OCI-M1 (cell line): Measurements from ENCODE around the gene CUEDC1.
"Not testable (repeated sequence)": the region's sequence is repeated elsewhere in the genome, so short reads cannot be mapped to it uniquely, and the experiment has no call there.

ENCODE experiments used
- DNase-seq: peaks from one replicate; lab custom pipeline; 2025; lab: John Stamatoyannopoulos, UW

CUEDC1 gene

DNA sequence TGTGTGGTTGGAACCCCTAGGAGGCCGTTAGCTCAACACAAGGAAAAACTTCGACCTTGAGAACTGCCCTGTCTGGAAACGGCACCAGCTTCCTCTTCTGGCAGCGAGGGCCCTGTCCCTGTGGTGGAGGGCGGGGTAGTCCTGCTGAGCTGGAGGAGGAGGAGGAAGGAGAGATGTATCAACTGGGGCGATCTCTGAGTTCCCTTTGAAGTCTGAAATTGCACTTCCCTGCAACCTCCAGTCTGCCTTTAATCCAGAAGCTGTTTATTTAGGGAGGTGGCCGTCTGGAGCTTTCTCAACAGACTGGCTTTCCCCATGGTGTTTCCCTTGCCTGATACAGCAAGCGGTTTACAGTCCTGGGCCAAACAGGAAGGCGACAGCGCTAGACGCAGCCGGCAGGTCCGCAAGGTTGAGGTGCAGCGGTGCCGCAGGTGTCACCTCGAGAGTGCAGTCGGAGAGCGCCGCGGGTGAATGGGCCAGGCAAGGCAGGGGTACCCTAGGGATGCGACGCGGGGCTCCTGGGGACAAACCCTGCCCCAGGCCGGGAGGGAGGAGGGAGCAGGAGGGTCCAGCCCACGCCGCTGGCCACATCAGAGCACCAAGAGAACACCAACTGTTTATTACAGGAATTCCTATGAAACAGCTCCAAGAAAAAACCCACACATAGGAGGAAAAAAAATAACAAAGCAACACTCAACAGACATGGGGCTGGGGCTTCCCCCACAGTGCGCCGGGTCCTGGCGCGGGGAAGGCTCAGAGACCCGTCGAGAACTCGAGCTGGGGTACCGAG lies 94.0 kb downstream of the CUEDC1 start:
- DNase-seq, result peak; percentile 93

DNA sequence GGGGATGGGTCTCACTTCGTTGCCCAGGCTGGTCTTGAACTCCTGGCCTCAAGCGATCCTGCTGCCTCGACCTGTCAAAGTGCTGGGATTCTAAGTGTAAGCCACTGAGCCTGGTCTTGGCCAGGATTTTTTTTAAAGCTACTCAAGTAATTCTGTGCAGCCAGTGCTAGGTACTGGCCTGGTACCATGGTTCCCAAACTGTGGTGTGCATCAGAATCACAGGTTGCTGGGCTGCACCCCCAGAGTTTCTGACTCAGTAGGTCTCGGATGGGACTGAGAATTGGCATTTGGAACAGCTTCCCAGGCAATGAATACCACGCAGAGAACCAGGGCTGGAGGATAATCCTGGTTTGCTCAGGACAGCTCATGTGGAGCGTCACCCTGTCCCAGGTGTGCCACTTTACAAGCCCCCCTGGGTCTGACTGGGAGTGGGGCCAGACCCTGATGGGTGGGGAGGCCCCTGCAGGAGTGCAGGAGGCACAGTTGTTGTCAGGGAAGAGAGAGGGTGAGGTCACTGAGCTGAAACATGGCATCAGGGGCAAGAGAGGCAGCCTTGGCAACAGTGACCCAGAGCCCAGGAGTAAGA lies 94.7 kb downstream of the CUEDC1 start:
- DNase-seq, result no peak

DNA sequence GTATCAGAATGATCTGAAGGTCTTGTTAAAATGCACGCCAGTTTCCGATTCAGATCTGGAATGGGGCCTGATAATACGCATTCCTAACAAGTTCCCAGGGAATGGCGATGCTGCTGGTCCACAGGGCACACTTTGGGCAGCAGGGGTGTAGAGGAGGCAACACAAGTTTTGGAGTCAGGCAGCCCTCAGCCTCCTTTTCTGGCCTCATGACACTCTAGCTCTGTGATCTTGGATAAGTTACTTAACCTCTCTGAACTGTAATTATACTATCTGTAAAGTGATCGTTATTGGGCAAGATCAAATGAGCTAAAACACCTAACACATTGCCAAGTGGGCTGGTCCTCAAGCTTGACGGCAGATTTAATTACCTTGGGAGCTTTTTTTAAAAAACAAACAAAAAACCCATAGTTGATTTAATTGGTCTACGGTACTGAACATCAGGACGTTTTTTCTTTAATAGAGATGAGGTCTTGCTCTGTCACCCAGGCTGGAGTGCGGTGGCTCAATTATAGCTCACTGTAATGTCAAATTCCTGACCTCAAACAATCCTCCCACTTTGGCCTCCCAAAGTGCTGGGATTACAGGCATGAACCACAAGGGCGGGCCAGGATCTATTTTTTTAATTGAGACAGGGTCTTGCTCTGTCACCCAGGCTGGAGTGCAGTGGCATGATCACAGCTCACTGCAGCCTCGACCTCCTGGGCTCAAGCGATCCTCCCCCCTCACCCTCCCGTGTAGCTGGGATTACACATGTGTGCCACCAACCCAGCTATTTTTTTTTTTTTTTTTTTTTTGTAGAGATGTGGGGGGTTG lies 95.4 kb downstream of the CUEDC1 start:
- no peak for DNase-seq

GRCh38 chr17:57858838-57859237 lies 96.4 kb downstream of the CUEDC1 start:
- DNase-seq, result no peak

- DNase-seq, result no peak
Measured at GRCh38 chr17:57856792-57857620, 98.2 kb downstream of the CUEDC1 start.

GRCh38 chr17:57855391-57856035 lies 99.7 kb downstream of the CUEDC1 start:
- no peak for DNase-seq

DNA sequence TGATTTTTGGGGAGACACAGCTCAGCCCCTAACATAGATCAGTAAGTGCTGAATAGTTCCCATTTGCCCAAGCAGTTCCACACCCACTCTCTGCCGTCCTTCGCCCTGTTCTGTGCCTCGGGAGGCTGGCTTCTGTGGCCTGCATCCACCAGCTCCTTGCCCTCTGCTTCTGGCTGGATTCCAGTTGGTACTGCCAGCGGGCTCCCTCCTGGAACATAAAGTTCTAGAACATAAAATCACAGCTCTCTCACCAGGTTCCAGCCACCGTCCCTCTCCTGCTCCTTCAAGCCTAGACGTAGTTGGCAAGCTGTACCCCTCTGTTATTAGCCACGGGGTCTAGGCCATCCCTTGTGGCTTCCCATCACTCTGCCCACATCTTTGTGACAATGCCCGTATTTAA lies 101.5 kb downstream of the CUEDC1 start:
- DNase-seq, result no peak

GRCh38 chr17:57852955-57853328 lies 102.3 kb downstream of the CUEDC1 start:
- DNase-seq, result no peak

DNA sequence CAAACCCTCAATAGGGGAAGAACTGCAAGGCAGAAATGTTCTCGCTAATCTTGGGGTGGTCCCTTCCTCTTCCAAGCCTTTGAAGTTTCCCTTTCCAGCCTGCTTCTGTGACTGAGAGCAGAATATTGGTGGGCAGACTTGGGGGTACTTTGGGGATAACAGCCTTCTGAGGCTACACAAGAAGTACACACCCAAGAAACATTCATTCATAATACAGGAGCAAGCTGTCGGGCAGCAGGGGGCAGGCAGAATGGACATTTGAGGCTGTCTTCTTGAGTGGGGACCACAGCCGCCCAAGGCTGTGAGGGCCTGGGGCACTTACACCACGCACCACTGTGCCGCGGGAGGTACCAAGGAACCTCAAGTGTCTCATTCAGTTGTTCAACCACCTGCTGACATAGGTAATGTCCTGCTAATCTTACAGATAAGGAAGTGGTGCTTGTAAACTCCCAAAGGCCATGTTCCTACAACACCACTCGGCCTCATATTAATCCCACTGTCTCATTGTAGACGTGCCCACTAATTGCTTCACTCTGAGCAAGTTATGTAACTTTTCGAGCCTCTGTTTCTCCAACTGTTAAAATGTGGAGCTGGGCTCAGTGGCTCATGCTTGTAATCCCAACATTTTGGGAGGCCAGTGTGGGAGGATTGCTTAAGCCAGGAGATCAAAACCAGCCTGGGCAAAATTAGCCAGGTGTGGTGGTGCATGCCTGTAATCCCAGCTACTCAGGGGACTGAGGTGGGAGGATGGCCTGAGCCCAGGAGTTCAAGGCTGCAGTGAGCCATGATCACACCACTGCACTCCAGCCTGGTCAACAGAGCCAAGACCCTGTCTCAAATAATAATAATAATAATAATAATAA lies 102.9 kb downstream of the CUEDC1 start:
- no peak for DNase-seq

DNA sequence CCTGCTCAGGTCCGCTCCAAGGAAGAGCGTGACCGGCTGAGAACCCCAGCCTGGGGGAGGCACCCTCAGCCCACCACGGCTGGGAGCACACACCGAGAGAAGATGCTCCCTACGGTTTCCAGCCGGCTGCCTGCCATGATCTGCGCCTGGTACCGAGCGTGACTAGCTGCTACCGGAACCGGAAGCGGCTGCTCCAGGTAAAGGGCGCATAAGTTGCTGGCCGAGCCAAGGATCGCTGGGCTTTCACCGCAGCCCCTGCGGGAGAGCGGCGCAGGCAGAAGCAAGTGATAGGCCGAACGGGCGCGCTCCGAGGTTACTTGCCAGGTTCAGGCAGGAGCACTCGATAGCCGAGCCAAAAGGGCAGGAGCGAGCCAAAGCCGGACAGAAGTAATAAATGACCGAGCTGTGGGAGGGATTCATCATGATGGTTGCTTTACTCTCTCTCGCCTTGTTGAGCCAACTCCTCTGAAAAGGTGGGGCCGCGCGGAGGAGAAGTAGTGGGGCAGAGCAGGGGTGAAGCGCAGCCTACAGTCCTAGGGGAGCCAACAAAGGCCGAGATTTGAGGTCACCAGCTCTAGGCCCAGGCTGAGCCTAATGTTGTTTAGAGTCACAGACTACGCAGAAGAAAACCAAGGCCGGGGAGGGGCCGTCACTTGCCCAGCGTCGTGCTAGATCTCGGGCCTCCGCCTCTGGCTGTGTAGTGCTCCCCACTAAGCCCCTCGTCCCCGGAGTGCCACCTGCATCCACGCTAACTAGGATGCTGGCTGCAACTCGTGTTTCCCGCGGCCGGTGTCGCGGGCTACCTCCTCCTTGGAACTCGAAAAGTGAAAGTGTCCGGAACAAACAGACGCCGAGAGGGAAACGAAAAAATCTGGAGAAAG lies 105.1 kb downstream of the CUEDC1 start, which contains the start of gene MRPS23:
MRPS23 (minus strand) TSS at position 171 of the 881 bp plus-strand sequence; CDS start at position 137, 34 bp downstream.
- DNase-seq, result peak; percentile 99

- DNase-seq, result peak; percentile 74
Measured at GRCh38 chr17:57849163-57849873, 105.9 kb downstream of the CUEDC1 start.

- DNase-seq, result not testable (repeated sequence)
Measured at GRCh38 chr17:57846056-57846945, 108.9 kb downstream of the CUEDC1 start.

DNA sequence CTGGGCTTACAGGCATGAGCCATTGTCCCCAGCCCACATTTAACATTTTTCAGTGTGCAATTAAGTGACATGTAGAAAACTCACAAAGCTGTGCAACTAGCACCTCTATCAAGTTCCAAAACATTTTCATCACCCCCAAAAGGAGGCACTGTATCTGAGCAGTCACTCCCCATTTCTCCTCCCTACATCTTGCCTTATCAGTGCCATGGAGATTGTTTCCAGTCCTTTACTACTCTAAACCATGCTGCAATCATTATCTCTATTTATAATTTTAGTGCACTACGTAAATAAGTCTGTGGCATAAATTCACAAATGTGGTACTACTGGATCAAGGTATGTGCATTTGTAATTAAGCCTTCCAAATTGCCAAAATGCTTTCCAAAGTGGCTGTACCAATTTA lies 112.9 kb downstream of the CUEDC1 start:
- no peak for DNase-seq

- no peak for DNase-seq
Measured at GRCh38 chr17:57839571-57839923, 115.7 kb downstream of the CUEDC1 start.

DNA sequence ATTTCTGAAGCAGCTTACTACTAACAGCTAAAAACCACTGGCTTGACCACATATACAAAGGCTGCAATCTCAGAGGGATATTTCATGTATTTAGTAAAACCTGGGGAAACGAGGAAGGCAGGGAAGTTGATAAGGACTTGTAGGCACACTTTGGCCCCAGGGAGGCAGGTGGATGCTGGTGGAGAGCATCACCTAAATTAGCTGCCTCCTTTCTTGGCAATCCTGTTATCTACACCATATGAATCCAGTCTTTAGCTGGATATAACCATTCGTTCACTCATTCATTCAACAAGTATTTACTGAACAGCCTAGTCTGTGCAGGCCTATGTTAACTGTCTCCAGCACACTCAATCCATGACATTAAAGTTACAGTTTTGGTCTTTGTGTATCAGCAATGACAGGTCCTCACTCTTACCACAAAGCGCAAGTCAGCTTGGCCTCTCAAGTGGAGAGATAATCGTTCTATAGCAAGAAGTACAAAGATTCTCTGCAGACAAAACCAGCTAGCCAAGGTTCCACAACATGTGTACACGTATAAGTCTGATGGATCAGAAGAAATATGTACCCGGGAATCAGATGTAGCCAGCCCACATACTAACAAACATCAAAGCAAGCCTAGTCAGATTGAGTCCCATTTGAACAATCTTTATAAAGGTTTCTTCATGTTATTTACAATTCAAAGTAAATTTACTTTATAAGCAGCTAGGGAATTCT lies 116.2 kb downstream of the CUEDC1 start:
- no peak for DNase-seq

GRCh38 chr17:57838453-57838852 lies 116.8 kb downstream of the CUEDC1 start:
- DNase-seq, result no peak

GRCh38 chr17:57835333-57835900 lies 119.8 kb downstream of the CUEDC1 start:
- DNase-seq, result no peak
